Fibroblast of pulmonary artery (primary cell): ENCODE measurements around the gene DCBLD2.

Experiments
- DNase-seq: peaks from one replicate; pipeline ENCODE4 v3.0.0-alpha.2; 2010; ENCODE audit warnings: low read depth
- H3K4me3 ChIP-seq: replicated peaks from 2 replicates; pipeline ENCODE4 v1.5.1; 2011; ENCODE audit warnings: low read depth, mild to moderate bottlenecking, control low read depth, low read length, moderate library complexity
- TF ChIP-seq, protein P1 (sequence below): IDR thresholded peaks from 2 replicates; pipeline ENCODE4 v1.5.1; 2011; ENCODE audit warnings: mild to moderate bottlenecking, control low read depth, low read length, inconsistent platforms; ENCODE audit errors: missing control alignments

The DCBLD2 gene

DNA sequence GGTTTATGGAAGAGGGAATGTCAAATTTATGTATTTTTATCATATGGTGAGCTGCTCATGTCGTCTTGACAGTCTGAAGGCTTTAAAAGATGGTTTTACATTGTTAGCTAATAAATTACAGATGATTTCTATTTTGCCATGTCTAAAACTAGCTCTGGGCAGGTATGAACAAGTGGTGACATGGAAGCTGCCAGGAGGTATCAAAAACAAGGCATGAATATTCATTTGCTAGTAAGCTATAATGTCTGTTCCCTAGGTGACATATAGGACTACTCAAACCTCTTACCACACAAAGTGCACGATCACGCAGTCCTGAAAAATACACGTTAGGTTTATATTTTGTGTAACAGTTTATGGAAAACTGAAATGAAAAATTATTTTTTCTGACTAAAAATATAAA is 103.6 kb downstream of the DCBLD2 start:
- H3K4me3 ChIP-seq: no peak overlapping the region
- TF ChIP-seq, protein P1, sequence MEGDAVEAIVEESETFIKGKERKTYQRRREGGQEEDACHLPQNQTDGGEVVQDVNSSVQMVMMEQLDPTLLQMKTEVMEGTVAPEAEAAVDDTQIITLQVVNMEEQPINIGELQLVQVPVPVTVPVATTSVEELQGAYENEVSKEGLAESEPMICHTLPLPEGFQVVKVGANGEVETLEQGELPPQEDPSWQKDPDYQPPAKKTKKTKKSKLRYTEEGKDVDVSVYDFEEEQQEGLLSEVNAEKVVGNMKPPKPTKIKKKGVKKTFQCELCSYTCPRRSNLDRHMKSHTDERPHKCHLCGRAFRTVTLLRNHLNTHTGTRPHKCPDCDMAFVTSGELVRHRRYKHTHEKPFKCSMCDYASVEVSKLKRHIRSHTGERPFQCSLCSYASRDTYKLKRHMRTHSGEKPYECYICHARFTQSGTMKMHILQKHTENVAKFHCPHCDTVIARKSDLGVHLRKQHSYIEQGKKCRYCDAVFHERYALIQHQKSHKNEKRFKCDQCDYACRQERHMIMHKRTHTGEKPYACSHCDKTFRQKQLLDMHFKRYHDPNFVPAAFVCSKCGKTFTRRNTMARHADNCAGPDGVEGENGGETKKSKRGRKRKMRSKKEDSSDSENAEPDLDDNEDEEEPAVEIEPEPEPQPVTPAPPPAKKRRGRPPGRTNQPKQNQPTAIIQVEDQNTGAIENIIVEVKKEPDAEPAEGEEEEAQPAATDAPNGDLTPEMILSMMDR: no peak
- no peak for DNase-seq

DNA sequence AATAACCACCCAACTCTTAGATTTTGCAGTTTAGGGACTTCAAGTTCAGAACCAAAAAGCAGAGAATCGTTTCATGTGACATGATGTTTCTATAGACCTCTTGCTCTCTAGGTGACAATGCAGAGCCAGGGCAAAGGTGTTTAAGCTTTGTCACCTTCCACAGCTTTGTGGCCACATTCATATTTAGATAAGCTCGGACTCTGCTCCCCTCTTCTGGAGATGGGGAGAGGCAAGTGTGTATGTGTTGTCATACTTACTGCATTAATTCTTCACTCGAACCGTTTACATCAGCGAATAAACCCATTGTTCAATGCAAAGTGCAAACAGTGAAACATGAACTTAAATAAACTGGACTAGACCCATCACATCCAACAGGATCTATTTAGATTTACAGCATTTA is 105.2 kb downstream of the DCBLD2 start:
- H3K4me3 ChIP-seq: no peak overlapping the region
- TF ChIP-seq, protein P1: no peak
- no peak for DNase-seq

DNA sequence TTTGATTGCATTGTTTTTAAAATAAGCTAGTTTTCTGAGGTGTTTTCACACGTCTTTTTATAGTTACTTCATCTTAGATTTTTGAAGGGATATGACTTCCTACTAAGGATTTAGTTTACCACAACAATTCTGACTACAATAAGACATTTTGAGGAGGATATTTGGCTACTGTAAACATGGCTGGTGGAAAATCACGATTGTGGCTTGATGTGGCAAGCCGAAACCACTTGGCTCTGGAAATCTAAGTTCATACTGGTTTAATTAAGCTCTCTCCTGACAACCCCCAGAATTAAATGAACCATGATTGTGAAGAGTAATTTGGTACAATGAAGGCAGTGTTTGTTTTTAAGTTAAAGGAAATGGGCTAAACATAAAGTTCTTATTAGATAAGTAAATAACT is 107.5 kb downstream of the DCBLD2 start:
- no peak for DNase-seq
- TF ChIP-seq, protein P1: no peak
- H3K4me3 ChIP-seq: no peak overlapping the region

DNA sequence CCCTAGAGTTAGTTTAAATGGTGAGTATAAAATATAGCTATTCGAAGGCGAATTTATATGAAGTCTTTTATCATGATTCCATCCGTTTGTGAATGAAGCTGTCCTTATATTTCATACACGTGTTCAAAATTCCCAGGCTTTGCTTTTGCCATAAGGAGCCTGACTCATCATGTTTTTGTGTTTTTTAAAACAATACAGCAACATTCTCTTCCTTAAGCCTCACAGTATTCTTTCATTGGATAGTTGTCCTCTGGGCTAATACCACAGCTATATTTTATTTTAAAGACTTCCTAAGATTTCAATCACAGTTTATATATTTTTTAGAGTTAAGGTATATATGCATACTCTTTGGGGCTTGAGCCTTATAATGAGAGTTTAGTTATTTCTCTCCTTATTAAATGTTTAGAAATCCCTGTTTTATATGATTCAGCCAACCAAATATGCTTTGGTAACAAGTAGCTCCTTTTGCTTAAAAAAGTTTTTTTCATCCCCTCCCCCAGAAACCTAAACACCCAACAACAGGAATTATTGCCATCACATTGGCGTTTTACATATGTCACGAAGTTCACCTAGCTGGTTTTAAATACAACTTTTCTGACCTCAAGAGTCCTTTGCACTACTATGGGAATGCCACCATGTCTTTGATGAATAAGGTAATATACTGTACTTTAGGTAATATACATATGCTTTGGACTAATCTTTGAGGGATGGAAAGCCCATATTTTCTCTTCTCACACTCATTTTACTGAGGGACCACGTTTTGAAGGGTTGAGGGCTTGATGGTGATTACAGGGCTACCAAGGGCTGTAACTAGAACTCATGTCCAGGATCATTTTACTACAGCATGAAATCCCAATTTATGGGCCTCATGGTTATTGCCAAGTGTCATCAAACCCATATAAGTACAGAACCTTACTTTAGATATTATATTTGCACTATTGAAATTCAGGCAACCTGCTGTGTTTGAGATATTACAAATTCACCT is 109.9 kb downstream of the DCBLD2 start:
- TF ChIP-seq, protein P1: no peak
- peak; percentile 70 for DNase-seq

DNA sequence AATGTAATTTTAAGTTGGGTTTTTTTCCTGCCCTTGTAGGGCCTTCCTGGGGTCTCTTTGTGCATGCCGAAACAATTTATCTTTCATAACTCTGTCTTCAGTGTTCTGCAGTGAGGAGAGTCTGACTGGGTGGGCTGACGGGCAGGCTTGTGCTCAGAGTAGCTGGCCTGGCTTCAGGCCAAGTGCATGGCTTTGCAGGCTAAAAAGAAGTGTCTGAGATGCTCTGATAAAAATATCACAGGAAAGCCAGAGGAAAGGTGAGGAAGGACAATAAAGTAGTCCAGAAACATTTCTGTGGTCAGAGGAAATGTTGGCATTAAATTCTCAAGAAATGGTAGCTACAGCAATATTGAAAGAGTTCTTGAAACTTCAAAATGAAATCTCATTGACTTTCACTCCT is 112.8 kb downstream of the DCBLD2 start:
- TF ChIP-seq, protein P1: no peak
- H3K4me3 ChIP-seq: no peak overlapping the region
- no peak for DNase-seq

More for the DNA sequence above, 109.9 kb downstream of the DCBLD2 start:
- H3K4me3 ChIP-seq: no peak overlapping the region

DNA sequence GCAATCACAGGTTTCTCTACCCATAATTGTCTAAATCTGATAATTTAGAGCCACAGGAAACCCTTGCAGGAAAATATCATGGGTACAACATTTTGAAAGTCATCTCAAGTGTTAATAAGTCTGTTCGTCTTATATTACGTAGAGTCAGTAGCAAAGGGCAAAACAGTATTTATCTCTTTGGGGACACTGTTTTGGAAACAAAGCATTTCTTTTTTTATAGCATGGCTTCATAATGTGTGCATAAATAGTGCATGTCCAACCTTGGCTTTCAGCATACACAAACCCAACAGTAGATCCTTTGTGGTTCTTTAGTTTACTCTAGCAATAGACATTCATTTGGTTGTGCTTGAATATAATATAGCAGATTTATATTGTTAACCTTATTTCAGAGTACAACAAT is 114.3 kb downstream of the DCBLD2 start:
- H3K4me3 ChIP-seq: no peak overlapping the region
- no peak for DNase-seq
- TF ChIP-seq, protein P1: no peak
